IMR-90 (cell line): ENCODE measurements around the gene SLC13A1. TPM values are rescaled to one million over a fixed set of nuclear protein-coding genes. Genes with fewer than 3 reads are reported as not detected.

Experiments used
- ATAC-seq: fragments of 200-7000 bp; cut with Tn5 transposase; 2 replicates; pipeline ENCODE4 v1.9.1; 2020; ENCODE audit warnings: low read depth, mild to moderate bottlenecking, moderate library complexity
- BruUV-seq: library from RNA; stranded (reverse); fragments of 400-500 nt; replicated peaks from 2 replicates; lab custom pipeline; 2021; lab: Mats Ljungman, UMichigan
- CTCF ChIA-PET: fragments of 300-600 bp; formaldehyde crosslinking; extraction: SDS; loops from one replicate; lab custom pipeline; 2021; ENCODE audit warnings: antibody characterized with exemption; lab: Yijun Ruan, JAX
- POLR2A ChIA-PET: fragments of 300-600 bp; sonication (Branson Sonifier 250); formaldehyde crosslinking; loops from one replicate; lab custom pipeline; 2022; ENCODE audit warnings: antibody characterized with exemption; ENCODE audit not compliant: unreplicated experiment; lab: Charles Lee
- DNase-seq: peaks from one replicate; pipeline ENCODE4 v3.0.0; 2013
- H2AFZ ChIP-seq: replicated peaks from 2 replicates; pipeline ENCODE3; 2013; ENCODE audit warnings: low read length, mild to moderate bottlenecking; ENCODE audit not compliant: poor library complexity
- H2AK5ac ChIP-seq: 2 replicates; pipeline ENCODE4 v1.6.1; 2013; ENCODE audit warnings: low read depth, low read length, inconsistent platforms
- H2AK9ac ChIP-seq: replicated peaks from 2 replicates; pipeline ENCODE3; 2013; ENCODE audit warnings: mild to moderate bottlenecking, low read depth, low read length, moderate library complexity; ENCODE audit not compliant: poor library complexity
- H2BK120ac ChIP-seq: 2 replicates; pipeline ENCODE4 v1.6.1; 2013; ENCODE audit warnings: low read depth, low read length, inconsistent platforms
- H2BK15ac ChIP-seq: 3 replicates; pipeline ENCODE4 v1.6.1; 2013; ENCODE audit warnings: low read depth, low read length, inconsistent platforms
- H2BK20ac ChIP-seq: 2 replicates; pipeline ENCODE4 v1.6.1; 2013; ENCODE audit warnings: low read depth, mild to moderate bottlenecking, inconsistent platforms, low read length, moderate library complexity
- H2BK5ac ChIP-seq: 2 replicates; pipeline ENCODE4 v1.6.1; 2013; ENCODE audit warnings: mild to moderate bottlenecking, low read depth, low read length, inconsistent platforms; ENCODE audit not compliant: poor library complexity, severe bottlenecking
- H3K14ac ChIP-seq: replicated peaks from 2 replicates; pipeline ENCODE4 v1.6.1; 2013; ENCODE audit warnings: low read depth, low read length, inconsistent platforms
- H3K18ac ChIP-seq: 2 replicates; pipeline ENCODE4 v1.6.1; 2013; ENCODE audit warnings: low read depth, low read length, control low read depth
- H3K23ac ChIP-seq: 2 replicates; pipeline ENCODE4 v1.6.1; 2013; ENCODE audit warnings: low read depth, low read length, inconsistent platforms
- H3K27ac ChIP-seq: 2 replicates; pipeline ENCODE4 v1.5.1; 2013; ENCODE audit warnings: mild to moderate bottlenecking, control low read depth, low read length; ENCODE audit not compliant: insufficient read depth
- H3K27me3 ChIP-seq: 2 replicates; pipeline ENCODE4 v1.6.1; 2013; ENCODE audit warnings: low read length; ENCODE audit not compliant: control insufficient read depth, insufficient read depth
- H3K36me3 ChIP-seq: 2 replicates; pipeline ENCODE4 v1.6.1; 2013; ENCODE audit warnings: low read length, mixed read lengths; ENCODE audit not compliant: control insufficient read depth, insufficient read depth
- H3K4ac ChIP-seq: 2 replicates; pipeline ENCODE4 v1.6.1; 2013; ENCODE audit warnings: low read depth, low read length, inconsistent platforms
- H3K4me1 ChIP-seq: 2 replicates; pipeline ENCODE4 v1.6.1; 2013; ENCODE audit warnings: low read length, mixed read lengths; ENCODE audit not compliant: control insufficient read depth, insufficient read depth
- H3K4me2 ChIP-seq: 2 replicates; pipeline ENCODE4 v1.6.1; 2013; ENCODE audit warnings: low read depth, mild to moderate bottlenecking, control low read depth, low read length, moderate library complexity
- H3K4me3 ChIP-seq: 2 replicates; pipeline ENCODE4 v1.5.1; 2013; ENCODE audit warnings: low read depth, mild to moderate bottlenecking, control low read depth, low read length, moderate library complexity; ENCODE audit not compliant: insufficient read depth
- H3K56ac ChIP-seq: 2 replicates; pipeline ENCODE4 v1.6.1; 2013; ENCODE audit warnings: low read length, inconsistent platforms; ENCODE audit not compliant: insufficient read depth; ENCODE audit errors: extremely low read depth
- H3K79me1 ChIP-seq, 2 experiments: 2 replicates each; pipeline ENCODE4 v1.6.1; 2013; ENCODE audit warnings: low read length in 2 of 2, inconsistent platforms in 1 of 2, low read depth in 1 of 2
- H3K9ac ChIP-seq: 2 replicates; pipeline ENCODE4 v1.6.1; 2013; ENCODE audit warnings: low read depth, low read length, control low read depth
- H3K9me1 ChIP-seq: 2 replicates; pipeline ENCODE4 v1.6.1; 2013; ENCODE audit warnings: low read length, inconsistent platforms; ENCODE audit not compliant: insufficient read depth
- H3K9me3 ChIP-seq: 2 replicates; pipeline ENCODE4 v1.6.1; 2013; ENCODE audit warnings: low read length; ENCODE audit not compliant: control insufficient read depth, insufficient read depth
- H4K20me1 ChIP-seq: 2 replicates; pipeline ENCODE4 v1.6.1; 2013; ENCODE audit warnings: low read length, inconsistent platforms; ENCODE audit not compliant: insufficient read depth
- H4K5ac ChIP-seq: 2 replicates; pipeline ENCODE4 v1.6.1; 2013; ENCODE audit warnings: mild to moderate bottlenecking, low read depth, low read length, control low read depth
- H4K8ac ChIP-seq, 2 experiments: 2 replicates each; pipeline ENCODE4 v1.6.1; 2013; ENCODE audit warnings: low read depth in 2 of 2, low read length in 2 of 2, control low read depth in 1 of 2, inconsistent platforms in 1 of 2
- H4K91ac ChIP-seq: 2 replicates; pipeline ENCODE4 v1.6.1; 2013; ENCODE audit warnings: low read depth, low read length, inconsistent platforms; ENCODE audit not compliant: insufficient read depth
- BHLHE40 ChIP-seq: fragments of 150-350 bp; IDR thresholded peaks from 2 replicates; pipeline ENCODE4 v1.6.1; 2016; ENCODE audit warnings: mild to moderate bottlenecking, low read depth, low read length
- WGBS, 2 experiments: methylation state at CpG; one replicate each; pipeline versions ENCODE4 v1.1.5 to v1.1.7; 2013; ENCODE audit warnings: missing lambda C conversion rate in 2 of 2; ENCODE audit not compliant: insufficient read length in 1 of 2; ENCODE audit errors: extremely low coverage in 2 of 2; 5-methylcytosine and 5-hydroxymethylcytosine counted together
- dilution Hi-C: fragments of 300-500 bp; cut with HindIII; formaldehyde crosslinking; loops from one replicate; pipeline ENCODE4 v1.14.3; 2018; ENCODE audit warnings: low sequenced_read_pairs; ENCODE audit not compliant: unreplicated experiment
- in situ Hi-C: fragments of 300-500 bp; cut with MboI; formaldehyde crosslinking; loops from 3 replicates; pipeline ENCODE4 v1.14.3; 2019; ENCODE audit warnings: low sequenced_read_pairs, inconsistent platforms, mixed read lengths
- intact Hi-C: fragments of 100-400 bp; cut with micrococcal nuclease; formaldehyde crosslinking; loops from 2 replicates; pipeline ENCODE4 v1.10.0; 2022
- polyA plus RNA-seq, 3 experiments: library from polyadenylated mRNA; depleted of rRNA; stranded (reverse); fragments of >200 nt; gene quantifications; 2 replicates each; pipeline ENCODE4 v1.2.3, GENCODE V29; 2012; ENCODE audit warnings: low replicate concordance in 1 of 3
- total RNA-seq: library from RNA; depleted of rRNA; stranded (reverse); fragments of >200 nt; gene quantifications from 2 replicates; pipeline ENCODE4 v1.2.3, GENCODE V29; 2012

Gene SLC13A1
- total and polyA plus RNA-seq, 2 of the 4 experiments (the other 2 are of a cell fraction): not detected

- no peak overlapping the region for H2BK15ac ChIP-seq
- ChIA-PET CTCF (no interaction called here), POLR2A (no interaction called here)
- no peaks in the 10 kb centered on the region for H3K79me1 ChIP-seq
- H2AK9ac ChIP-seq: no peak overlapping the region
- H3K9me3 ChIP-seq: peaks cover 8% of the 10 kb centered on the region
- no peaks in the 10 kb centered on the region for H3K36me3 ChIP-seq
- H3K4me3 ChIP-seq: no peak overlapping the region
- ATAC-seq (no peak), DNase-seq (no peak)
- no peak overlapping the region for H3K9ac ChIP-seq
- intact Hi-C loops: no loop called here
- no peaks in the 10 kb centered on the region for H3K9me1 ChIP-seq
- no peak overlapping the region for H3K27ac ChIP-seq
- no peaks in the 10 kb centered on the region for H3K27me3 ChIP-seq
- H2BK5ac ChIP-seq: no peak overlapping the region
- H3K4me2 ChIP-seq: no peak overlapping the region
- no peak overlapping the region for H2BK120ac ChIP-seq
- H3K18ac ChIP-seq: no peak overlapping the region
- dilution Hi-C loops: no loop called here
- no peak overlapping the region for H4K8ac ChIP-seq
- no peak overlapping the region for H3K23ac ChIP-seq
- H4K91ac ChIP-seq: no peak overlapping the region
- no peak overlapping the region for H4K5ac ChIP-seq
- no peak overlapping the region for H3K14ac ChIP-seq
- no TSS peak for BruUV-seq
- TF ChIP-seq BHLHE40: no peak
- H3K4me1 ChIP-seq: no peaks in the 10 kb centered on the region
- H2AFZ ChIP-seq: no peak overlapping the region
- H2AK5ac ChIP-seq: no peak overlapping the region
- no peaks in the 10 kb centered on the region for H4K20me1 ChIP-seq
- no peak overlapping the region for H2BK20ac ChIP-seq
- no peak overlapping the region for H3K4ac ChIP-seq
- in situ Hi-C loops: no loop called here
- H3K56ac ChIP-seq: no peak overlapping the region
- WGBS, 2 experiments: 13% methylated on average over 1 of the region's 3 CpGs; no CpG with 5 or more reads in 1 of the 2 experiments
Observed at GRCh38 chr7:123208793-123209192, 9.0 kb upstream of the SLC13A1 start.
